ENCODE results near the gene PCDHA9.

PCDHA9 gene

GRCh38 chr5:140881889-140882590 lies 33.9 kb downstream of the PCDHA9 start, which contains the start of gene PCDHA13:
PCDHA13 (plus strand) TSS chr5:140882124; CDS start chr5:140882269, 145 bp downstream.
- no peak for DNase-seq

- no peak for DNase-seq
Measured at GRCh38 chr5:140882591-140882899, 34.4 kb downstream of the PCDHA9 start.

DNA sequence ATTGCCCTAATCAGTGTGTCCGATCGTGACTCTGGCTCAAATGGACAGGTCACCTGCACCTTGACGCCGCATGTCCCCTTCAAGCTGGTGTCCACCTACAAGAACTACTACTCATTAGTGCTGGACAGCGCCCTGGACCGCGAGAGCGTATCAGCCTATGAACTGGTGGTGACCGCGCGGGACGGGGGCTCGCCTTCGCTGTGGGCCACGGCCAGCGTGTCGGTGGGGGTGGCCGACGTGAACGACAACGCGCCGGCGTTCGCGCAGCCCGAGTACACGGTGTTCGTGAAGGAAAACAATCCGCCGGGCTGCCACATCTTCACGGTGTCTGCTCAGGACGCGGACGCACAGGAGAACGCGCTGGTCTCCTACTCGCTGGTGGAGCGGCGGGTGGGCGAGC lies 35.2 kb downstream of the PCDHA9 start:
- no peak for DNase-seq

- no peak for DNase-seq
Measured at GRCh38 chr5:140883927-140884697, 35.9 kb downstream of the PCDHA9 start.
